ENCODE data around the gene C11orf91.
"Not testable (repeated sequence)": the region's sequence is repeated elsewhere in the genome, so short reads cannot be mapped to it uniquely, and the experiment has no call there.

C11orf91 gene

GRCh38 chr11:33668468-33668825 lies 32.2 kb downstream of the C11orf91 start:
- DNase-seq: no peak

DNA sequence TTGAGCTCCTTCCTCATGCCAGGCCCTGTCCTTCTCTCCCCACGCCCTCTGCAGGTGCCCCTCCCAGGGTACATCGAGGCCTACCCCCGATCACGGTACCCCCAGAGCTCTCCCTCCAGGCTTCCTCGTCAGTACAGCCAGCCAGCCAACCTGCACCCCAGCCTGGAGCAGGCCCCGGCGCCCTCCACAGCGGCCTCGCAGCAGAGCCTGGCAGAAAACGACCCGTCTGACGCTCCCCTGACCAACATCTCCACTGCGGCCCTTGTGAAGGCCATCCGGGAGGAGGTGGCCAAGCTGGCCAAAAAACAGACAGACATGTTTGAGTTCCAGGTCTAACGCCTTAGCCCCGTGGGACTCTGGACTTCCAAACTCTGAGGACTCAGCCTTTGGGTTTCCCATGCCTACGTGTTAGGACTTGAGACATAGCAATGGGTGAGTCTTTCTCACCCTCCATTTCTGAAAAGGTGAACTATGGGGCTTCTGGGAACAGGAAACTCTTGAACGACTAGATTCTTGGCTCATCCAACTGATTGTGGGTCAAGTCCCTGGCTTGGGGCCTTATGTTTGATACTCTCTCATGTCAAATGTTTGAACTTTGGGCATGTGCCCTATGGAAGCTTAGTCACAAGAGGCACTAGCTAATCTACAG lies 32.7 kb downstream of the C11orf91 start:
- no peak for DNase-seq

DNA sequence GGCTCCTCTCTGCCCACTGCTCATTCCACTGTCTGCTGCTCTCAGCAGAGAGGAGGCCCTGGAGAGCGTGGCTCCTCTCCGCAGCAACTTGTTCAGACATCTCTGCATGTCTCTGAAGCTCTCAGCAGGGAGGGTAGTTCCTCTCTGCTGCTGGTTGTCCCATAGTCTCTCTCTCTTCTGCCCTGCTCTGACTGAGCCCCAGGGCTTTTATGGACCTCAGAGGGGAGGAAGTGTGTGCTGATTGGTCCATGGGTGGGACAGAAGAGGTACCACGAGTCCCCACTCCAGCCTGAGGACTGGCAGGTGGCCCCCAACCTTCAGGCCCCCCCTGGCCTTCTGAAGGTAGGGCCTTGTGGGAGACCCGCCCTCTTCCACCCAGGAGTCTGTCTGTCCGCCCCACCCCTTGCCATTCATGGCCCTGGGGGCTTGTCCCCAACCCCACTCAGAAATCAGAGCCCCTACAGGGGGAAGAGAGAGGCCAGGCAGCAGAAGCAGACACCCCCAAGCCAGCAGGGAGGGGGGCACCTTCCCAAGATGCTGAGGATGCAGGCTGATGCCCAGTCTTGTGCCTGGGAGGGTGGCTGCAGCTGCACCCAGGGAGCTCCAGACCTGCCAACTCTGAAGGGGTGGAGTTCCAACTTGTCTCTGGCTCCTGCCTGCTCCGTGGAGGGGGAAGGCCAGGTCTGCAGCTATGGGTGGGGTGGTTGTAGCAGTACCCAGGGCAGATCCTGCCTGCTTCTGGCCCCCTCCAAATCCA lies 35.1 kb downstream of the C11orf91 start:
- DNase-seq: no peak

DNA sequence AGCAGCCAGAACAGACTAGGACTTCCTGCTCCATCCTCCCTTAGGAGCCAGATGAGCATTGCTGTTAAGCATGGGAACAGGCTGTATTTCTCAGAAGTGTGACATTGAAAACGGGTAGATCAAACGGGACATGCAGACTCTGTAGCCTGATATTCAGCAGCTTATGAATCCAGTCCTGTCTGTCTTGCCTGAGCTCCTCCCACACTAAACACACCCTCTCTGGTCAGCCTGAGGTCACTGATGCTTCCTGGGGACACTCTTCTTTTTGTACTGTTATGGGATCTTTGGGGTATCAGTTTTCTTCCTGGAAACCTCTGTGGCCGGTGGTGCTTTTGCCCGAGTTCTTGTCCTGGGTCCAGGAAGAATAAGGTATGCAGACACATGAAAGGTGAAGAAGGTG lies 35.8 kb downstream of the C11orf91 start:
- DNase-seq: no peak

DNA sequence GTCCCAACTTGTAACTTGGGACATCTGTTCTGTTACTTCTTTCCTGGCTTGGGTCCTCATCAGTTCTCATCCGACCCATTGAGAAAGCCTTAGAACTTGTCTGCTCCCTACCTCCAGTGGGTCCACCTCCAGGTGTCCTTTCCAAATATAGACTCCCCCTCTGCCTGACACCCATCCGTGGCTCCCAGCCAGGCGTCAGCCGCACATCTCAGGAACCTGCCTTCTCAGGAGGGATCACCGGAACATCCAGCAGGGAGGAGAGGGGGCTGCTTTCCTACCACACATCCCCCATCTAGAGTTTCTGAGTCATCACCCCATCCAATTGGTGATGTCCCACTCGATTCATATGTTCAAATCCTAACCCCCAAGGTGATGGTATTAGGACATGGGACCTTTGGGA lies 36.5 kb downstream of the C11orf91 start:
- DNase-seq: no peak

DNA sequence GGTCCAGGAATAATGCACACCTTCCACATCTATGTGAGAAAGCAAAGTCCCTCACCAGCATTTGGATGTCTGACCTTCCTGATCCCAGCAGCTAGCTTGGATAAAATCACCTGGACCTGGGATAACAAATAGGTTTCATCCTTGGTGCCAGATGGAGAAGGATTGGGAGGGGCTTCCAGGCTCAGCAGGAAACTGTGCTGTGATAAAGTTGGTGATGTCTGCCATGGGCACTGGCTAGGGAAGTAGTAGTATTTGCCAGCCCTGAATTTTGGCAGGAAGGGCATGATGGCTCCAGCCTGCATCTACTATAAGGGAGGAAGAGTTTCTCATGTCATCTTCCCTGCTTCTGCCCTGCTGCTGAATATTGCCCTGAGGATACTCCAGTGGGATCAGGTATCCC lies 37.5 kb downstream of the C11orf91 start:
- no peak for DNase-seq

DNA sequence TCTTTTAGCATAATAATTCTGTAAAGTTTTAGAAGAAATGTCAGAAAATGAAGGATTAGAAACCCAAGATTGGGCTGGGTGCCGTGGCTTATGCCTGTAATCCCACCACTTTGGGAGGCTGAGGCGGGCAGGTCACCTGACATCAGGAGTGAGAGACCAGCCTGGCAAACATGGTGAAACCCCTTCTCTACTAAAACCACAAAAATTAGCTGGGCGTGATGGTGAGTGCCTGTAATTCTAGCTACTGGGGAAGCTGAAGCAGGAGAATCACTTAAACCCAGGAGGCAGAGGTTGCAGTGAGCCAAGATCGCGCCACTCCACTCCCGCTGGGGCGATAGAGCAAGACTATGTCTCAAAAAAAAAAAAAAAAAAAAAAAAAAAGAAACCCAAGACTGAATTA lies 39.1 kb downstream of the C11orf91 start:
- DNase-seq: not testable (repeated sequence)

DNA sequence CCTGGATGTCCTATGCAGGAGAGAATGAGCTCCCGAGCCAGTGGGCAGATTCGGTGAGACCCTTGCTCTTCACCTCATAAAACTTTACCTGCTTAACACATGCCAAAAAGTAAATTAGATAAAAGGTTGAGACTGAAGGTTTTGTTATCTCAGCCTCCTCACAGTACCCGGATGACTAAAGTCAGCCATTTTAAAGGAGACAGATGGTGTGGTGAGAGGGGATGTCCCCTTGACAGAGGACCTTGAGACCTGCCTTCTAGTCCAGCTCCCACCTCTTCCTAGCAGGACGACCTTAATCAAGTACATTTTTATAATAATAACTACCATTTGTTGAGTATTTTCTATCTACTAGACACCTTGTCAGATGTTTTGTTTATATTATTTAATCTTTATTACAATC lies 39.7 kb downstream of the C11orf91 start:
- DNase-seq: no peak

DNA sequence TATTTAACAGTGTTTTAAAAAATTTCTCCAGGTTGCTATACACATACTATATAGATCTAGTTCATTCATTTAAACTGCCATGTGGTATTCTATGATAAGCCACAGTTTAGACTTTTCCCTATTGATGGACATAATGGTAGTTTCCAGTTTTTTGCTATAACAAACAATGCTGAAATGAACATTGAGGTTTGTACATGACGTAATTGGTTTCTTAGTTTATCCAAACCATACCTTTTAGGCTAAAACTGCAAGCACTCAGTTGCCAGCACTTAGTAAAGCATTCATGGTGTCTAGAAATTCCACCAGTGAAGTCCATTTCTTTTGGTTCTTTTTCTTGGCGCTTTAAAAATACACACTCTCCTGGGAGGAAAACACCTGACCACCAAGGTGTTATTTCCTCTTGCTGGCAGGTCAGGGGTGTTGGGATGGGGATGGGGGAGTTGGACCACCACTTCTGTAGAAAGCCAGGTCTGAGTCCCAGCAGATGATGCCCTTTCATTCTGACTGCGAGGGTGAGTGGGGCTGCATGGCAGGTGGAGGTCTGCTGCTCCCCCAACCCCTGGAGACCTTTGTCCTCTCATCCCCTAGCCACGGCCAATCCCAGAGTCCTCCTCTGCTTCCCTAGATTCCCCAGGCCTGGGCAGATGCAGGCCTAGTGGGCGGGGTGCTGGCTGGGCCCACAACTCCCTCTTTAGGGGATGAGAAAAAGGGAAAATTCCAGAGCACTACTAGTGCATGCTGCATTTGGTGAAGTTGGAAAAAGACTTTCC lies 41.1 kb downstream of the C11orf91 start:
- DNase-seq: no peak

DNA sequence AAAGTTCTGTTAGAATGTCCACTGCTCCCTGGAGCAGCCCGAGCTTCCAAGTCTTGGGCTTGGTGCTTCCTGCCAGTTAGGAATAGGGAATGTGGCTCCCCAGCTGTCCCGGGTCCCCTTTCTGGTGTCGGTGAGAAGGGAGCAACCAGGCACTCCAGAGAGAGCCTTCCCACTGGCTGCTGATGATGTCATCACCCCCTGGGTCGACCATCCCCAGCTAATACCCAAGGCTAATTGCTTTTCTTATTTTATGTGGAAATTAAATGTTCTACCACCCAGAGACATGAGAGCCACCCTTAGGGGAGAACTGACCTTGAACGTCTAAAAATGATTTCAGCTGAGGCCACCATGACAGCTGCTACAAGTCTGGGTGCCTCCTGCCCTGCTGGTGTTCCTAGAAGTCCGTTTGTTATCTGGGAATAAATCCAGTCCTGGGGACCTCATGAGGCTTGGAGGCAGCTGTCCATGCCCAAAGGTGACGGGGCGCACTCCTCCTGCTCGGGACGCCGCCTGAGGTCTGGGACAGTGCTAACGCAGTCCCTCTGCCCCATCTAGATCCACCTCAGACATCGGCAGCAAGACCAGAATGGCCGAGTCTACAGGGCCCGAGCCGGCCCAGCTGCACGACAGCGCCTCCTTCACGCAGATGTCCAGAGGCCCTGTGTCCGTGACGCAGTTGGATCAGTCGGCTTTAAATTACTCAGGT lies 42.3 kb downstream of the C11orf91 start:
- no peak for DNase-seq

GRCh38 chr11:33657757-33658156 lies 42.9 kb downstream of the C11orf91 start:
- no peak for DNase-seq

DNA sequence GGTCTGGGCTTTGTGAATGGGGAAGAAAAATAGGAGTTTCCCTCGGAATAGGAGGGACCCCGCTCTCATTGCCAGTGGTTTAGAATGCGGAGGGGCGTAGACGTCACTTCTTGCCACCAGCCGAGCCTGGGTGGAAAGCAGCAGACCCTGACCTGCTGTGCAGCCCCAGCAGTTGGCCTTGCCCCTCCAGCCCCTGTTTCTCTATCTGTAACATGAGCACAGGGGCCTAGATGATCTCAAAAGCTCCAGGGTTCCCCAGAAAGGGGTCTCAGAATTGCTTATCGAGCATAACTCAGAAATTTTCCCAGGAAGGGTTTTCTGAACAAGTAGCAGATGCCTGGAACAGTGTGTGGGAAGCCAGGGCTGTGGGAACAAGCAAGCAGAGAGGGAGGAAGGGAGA lies 43.9 kb downstream of the C11orf91 start:
- no peak for DNase-seq

- no peak for DNase-seq
These were observed 44.6 kb downstream of the C11orf91 start for GRCh38 chr11:33655842-33656600.

- no peak for DNase-seq
These were observed 46.0 kb downstream of the C11orf91 start for GRCh38 chr11:33654594-33654993.

- peak; percentile 58 for DNase-seq
These were observed 47.7 kb downstream of the C11orf91 start for GRCh38 chr11:33652930-33653329.

GRCh38 chr11:33652431-33652830 lies 48.2 kb downstream of the C11orf91 start:
- DNase-seq: no peak

DNA sequence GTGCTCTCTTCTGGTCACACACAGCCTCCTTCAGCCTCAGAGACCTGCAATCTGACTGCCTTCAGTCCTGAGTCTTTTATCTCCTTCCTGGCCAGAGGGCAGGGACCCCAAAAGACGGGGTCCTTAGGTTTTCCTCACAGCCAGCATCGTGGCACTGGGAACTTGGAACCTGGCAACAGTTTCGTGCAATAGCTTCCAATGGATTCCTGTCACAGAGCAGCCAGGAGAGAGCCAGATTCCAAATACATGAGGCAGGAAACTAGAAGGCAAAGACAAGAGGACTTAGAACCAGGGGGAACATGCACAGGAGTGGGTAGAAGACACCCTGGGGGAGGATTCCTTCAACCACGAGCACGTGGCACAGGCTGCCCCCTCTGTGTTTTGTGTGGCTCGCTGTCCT lies 48.6 kb downstream of the C11orf91 start:
- DNase-seq: no peak

- no peak for DNase-seq
These were observed 49.1 kb downstream of the C11orf91 start for GRCh38 chr11:33651555-33651954.

DNA sequence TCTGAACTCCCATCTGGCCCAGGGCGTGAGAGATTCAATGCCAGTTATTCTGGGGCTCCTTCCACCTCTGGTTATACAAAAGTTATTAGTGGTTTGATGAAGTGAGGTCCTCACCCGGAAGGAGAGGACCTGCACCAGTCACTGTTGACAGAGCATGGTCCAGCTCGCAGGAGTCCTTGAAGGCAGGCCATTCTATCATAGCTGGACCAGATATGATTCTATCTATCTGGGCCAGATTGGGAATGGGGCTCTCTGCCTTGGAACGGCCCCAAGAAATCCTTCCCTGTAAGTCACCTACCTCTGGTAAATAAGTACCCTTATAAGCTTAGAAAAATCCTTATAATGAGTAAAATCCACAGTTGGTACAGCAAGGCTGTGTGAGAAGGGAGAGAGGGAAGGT lies 50.7 kb downstream of the C11orf91 start:
- no peak for DNase-seq
